Endothelial cell of umbilical vein (primary cell): Measurements from ENCODE around the gene PNPLA2. TPM values are rescaled to one million over a fixed set of nuclear protein-coding genes. Genes with fewer than 3 reads are reported as not detected.

Experiments used
- BruUV-seq: library from RNA; stranded (reverse); fragments of 400-500 nt; replicated peaks from 2 replicates; lab custom pipeline; 2021; lab: Mats Ljungman, UMichigan
- CTCF ChIA-PET: fragments of 300-600, 350-600 bp; sonication (Branson Sonifier 250); formaldehyde crosslinking; loops from one replicate; lab custom pipeline; 2021; ENCODE audit warnings: antibody characterized with exemption, inconsistent platforms; lab: Charles Lee
- POLR2A ChIA-PET: fragments of 300-600, 350-600 bp; sonication (Branson Sonifier 250); formaldehyde crosslinking; loops from one replicate; lab custom pipeline; 2021; ENCODE audit warnings: antibody characterized with exemption, inconsistent platforms; lab: Charles Lee
- DNase-seq: peaks from one replicate; pipeline ENCODE4 v3.0.0-alpha.2; 2011; ENCODE audit warnings: low read depth, low spot score
- FAIRE-seq: peaks from 2 replicates; lab custom pipeline; 2011; peaks lifted over from hg19 to GRCh38; lab: Jason Lieb, UNC
- H2AFZ ChIP-seq: 2 replicates; pipeline ENCODE4 v1.6.0; 2012; ENCODE audit warnings: low read depth, low read length, control low read depth, inconsistent platforms
- H3K27ac ChIP-seq: 2 replicates; pipeline ENCODE4 v1.5.1; 2011; ENCODE audit warnings: low read depth, mild to moderate bottlenecking, control low read depth, low read length, moderate library complexity; ENCODE audit not compliant: insufficient read depth
- H3K27me3 ChIP-seq, 2 experiments: 2 replicates each; pipeline versions ENCODE4 v1.6.0 to v1.6.1; 2011; ENCODE audit warnings: low read length in 2 of 2, mixed read lengths in 1 of 2; ENCODE audit not compliant: control insufficient read depth in 2 of 2, insufficient read depth in 2 of 2
- H3K36me3 ChIP-seq, 2 experiments: 2 replicates in 1 of 2; 3 replicates in 1 of 2; pipeline ENCODE4 v1.5.1; 2011; ENCODE audit warnings: low read length in 2 of 2, mild to moderate bottlenecking in 1 of 2, moderate library complexity in 1 of 2; ENCODE audit not compliant: control insufficient read depth in 2 of 2, insufficient read depth in 2 of 2; ENCODE audit errors: extremely low read depth in 1 of 2
- H3K4me1 ChIP-seq: 3 replicates; pipeline ENCODE4 v1.5.1; 2011; ENCODE audit warnings: mild to moderate bottlenecking, low read length; ENCODE audit not compliant: control insufficient read depth, insufficient read depth; ENCODE audit errors: extremely low read depth
- H3K4me2 ChIP-seq: 2 replicates; pipeline ENCODE4 v1.6.1; 2011; ENCODE audit warnings: low read length, control low read depth, mixed read lengths; ENCODE audit not compliant: insufficient read depth
- H3K4me3 ChIP-seq, 3 experiments: fragments of 200-600 bp in 1 of 3; sonication (generic), shearing (Covaris generic) in 1 of 3; replicated peaks in 1 of 3; 2 replicates each; pipeline ENCODE4 v1.5.1; 2011 to 2016; ENCODE audit warnings: control low read depth in 3 of 3, low read length in 3 of 3, mild to moderate bottlenecking in 2 of 3, inconsistent platforms in 1 of 3, low read depth in 1 of 3, moderate library complexity in 1 of 3; ENCODE audit not compliant: insufficient read depth in 1 of 3
- H3K79me2 ChIP-seq: 2 replicates; pipeline ENCODE4 v1.6.0; 2012; ENCODE audit warnings: low read length, inconsistent platforms; ENCODE audit not compliant: control insufficient read depth, insufficient read depth
- H3K9ac ChIP-seq: replicated peaks from 2 replicates; pipeline ENCODE3; 2011; ENCODE audit warnings: low read length, control low read depth; ENCODE audit not compliant: insufficient read depth; ENCODE audit errors: extremely low read depth
- H3K9me1 ChIP-seq: replicated peaks from 3 replicates; pipeline ENCODE4 v1.6.0; 2011; ENCODE audit warnings: mild to moderate bottlenecking, low read length; ENCODE audit not compliant: control insufficient read depth, insufficient read depth; ENCODE audit errors: extremely low read depth
- H3K9me3 ChIP-seq: replicated peaks from 2 replicates; pipeline ENCODE4 v1.5.1; 2012; ENCODE audit warnings: low read length, inconsistent platforms; ENCODE audit not compliant: control insufficient read depth, insufficient read depth
- H4K20me1 ChIP-seq: replicated peaks from 2 replicates; pipeline ENCODE3; 2011; ENCODE audit warnings: mild to moderate bottlenecking, low read length; ENCODE audit not compliant: control insufficient read depth, insufficient read depth; ENCODE audit errors: extremely low read depth
- CTCF ChIP-seq, 2 donors: IDR thresholded peaks; 1 replicate in 1 of 2; 2 replicates in 1 of 2; pipeline ENCODE4 v1.5.1; 2011; ENCODE audit warnings: low read length in 2 of 2, mild to moderate bottlenecking in 2 of 2, moderate library complexity in 2 of 2, control low read depth in 1 of 2, inconsistent platforms in 1 of 2, low read depth in 1 of 2; ENCODE audit not compliant: insufficient read depth in 1 of 2; ENCODE audit errors: extremely low read depth in 1 of 2
- EZH2 ChIP-seq: IDR thresholded peaks from 2 replicates; pipeline ENCODE4 v1.6.1; 2012; ENCODE audit warnings: borderline replicate concordance, low read depth, mild to moderate bottlenecking, moderate library complexity, low read length, inconsistent platforms; ENCODE audit not compliant: severe bottlenecking
- FOS ChIP-seq: IDR thresholded peaks from 2 replicates; pipeline ENCODE4 v1.6.1; 2011; ENCODE audit warnings: mild to moderate bottlenecking, low read length, moderate library complexity, borderline replicate concordance; ENCODE audit not compliant: insufficient read depth
- GATA2 ChIP-seq: IDR thresholded peaks from 2 replicates; pipeline ENCODE4 v1.7.0; 2011; ENCODE audit warnings: low read depth, mild to moderate bottlenecking, moderate library complexity, mixed read lengths, low read length; ENCODE audit not compliant: insufficient read length, insufficient read depth
- JUN ChIP-seq: IDR thresholded peaks from 2 replicates; pipeline ENCODE4 v1.6.1; 2011; ENCODE audit warnings: borderline replicate concordance, low read depth; ENCODE audit not compliant: insufficient read length, insufficient read depth
- MAX ChIP-seq: IDR thresholded peaks from 2 replicates; pipeline ENCODE4 v1.6.1; 2011; ENCODE audit not compliant: insufficient read depth, insufficient read length
- MYC ChIP-seq: IDR thresholded peaks from one replicate; pipeline ENCODE4 v1.6.1; 2011; ENCODE audit warnings: mild to moderate bottlenecking, low read depth, low read length
- POLR2A ChIP-seq: IDR thresholded peaks from 2 replicates; pipeline ENCODE4 v1.6.1; 2012; ENCODE audit warnings: low read depth, mild to moderate bottlenecking, control low read depth, low read length
- POLR2AphosphoS5 ChIP-seq: IDR thresholded peaks from 2 replicates; pipeline ENCODE4 v1.6.1; 2012; ENCODE audit warnings: low read depth, mild to moderate bottlenecking, control low read depth, low read length, moderate library complexity; ENCODE audit not compliant: insufficient read depth
- dilution Hi-C: fragments of 300-500 bp; cut with MboI; formaldehyde crosslinking; loops from one replicate; pipeline ENCODE4 v1.15.0; 2019; ENCODE audit warnings: low sequenced_read_pairs; ENCODE audit not compliant: extremely low pct_ligation_motif_present
- intact Hi-C: fragments of 100-400 bp; cut with micrococcal nuclease; formaldehyde crosslinking; loops from one replicate; pipeline ENCODE4 v1.10.0; 2022
- polyA plus RNA-seq, 4 experiments: library from polyadenylated mRNA; depleted of rRNA in 3 of 4; stranded (reverse) in 3 of 4; unstranded in 1 of 4; fragments of >200 nt; gene quantifications; 2 replicates each; pipeline versions ENCODE4 v1.2.1 to v1.2.3, GENCODE V29; 2011 to 2012; ENCODE audit warnings: missing spikeins in 1 of 4
- total RNA-seq: library from RNA; stranded (reverse); gene quantifications from 2 replicates; pipeline ENCODE4 v1.2.3, GENCODE V29; 2021

The PNPLA2 gene
- total and polyA plus RNA-seq, 2 donors (not counting 3 experiments of a cell fraction or from before 2014, with no cell fraction given), result 73.1 to 75.6 TPM

- H2AFZ ChIP-seq, result peak overlapping the region; percentile 11
- H3K4me3 ChIP-seq, result peak overlapping the region; percentile 42 to 74 (median 59)
- no peaks in the 10 kb centered on the region for H3K27me3 ChIP-seq
- peaks cover 0 to 19% of the 10 kb centered on the region in 2 experiments for H3K36me3 ChIP-seq
- H3K9ac ChIP-seq, result peak overlapping the region; percentile 13
- H3K4me2 ChIP-seq, result peak overlapping the region; percentile 91
- H3K9me1 ChIP-seq, result no peaks in the 10 kb centered on the region
- H4K20me1 ChIP-seq, result no peaks in the 10 kb centered on the region
- intact Hi-C loops, result no loop called here
- no peak for TF ChIP-seq FOS
- no peak for TF ChIP-seq EZH2
- TF ChIP-seq MYC, result no peak
- no peak for TF ChIP-seq MAX
- TF ChIP-seq POLR2A, result no peak
- no peak for TF ChIP-seq POLR2AphosphoS5
- TF ChIP-seq CTCF (IDR thresholded peaks at IDR 0.05; ENCODE audit: extremely low read depth in 1 of 2, insufficient read depth in 1 of 2, low read depth in 1 of 2, low read length in 2 of 2), result no peak
- no peak for TF ChIP-seq JUN
- no peak for TF ChIP-seq GATA2
- no peak for DNase-seq
- ChIA-PET CTCF (interaction anchor here (1.0 to 1.6 kb wide), 3 partner anchors 25 to 36 kb away, joined by 3 to 5 read pairs (median 4); no protein-coding TSS in a partner anchor), POLR2A (no interaction called here)
- H3K79me2 ChIP-seq, result peaks cover 12% of the 10 kb centered on the region
- H3K4me1 ChIP-seq, result peaks cover 21% of the 10 kb centered on the region
- peak overlapping the region; percentile 1 for H3K27ac ChIP-seq
- dilution Hi-C loops, result no loop called here
- BruUV-seq, result no TSS peak
- H3K9me3 ChIP-seq, result no peaks in the 10 kb centered on the region
- FAIRE-seq, result no peak
These were observed 14.1 kb upstream of the PNPLA2 start for GRCh38 chr11:804599-804964.
